HepG2 (cell line): ENCODE data around the gene BCAS3. TPM values are rescaled to one million over a fixed set of nuclear protein-coding genes. Genes with fewer than 3 reads are reported as not detected.

Experiments used
- ATM ChIP-seq: fragments of 450-650 bp; IDR thresholded peaks from 2 replicates; pipeline ENCODE4 v1.7.1; 2017; ENCODE audit warnings: mild to moderate bottlenecking, borderline replicate concordance
- CCAR2 ChIP-seq: fragments of 200-400 bp; formaldehyde crosslinking; optimal IDR thresholded peaks from 2 replicates; pipeline ENCODE3; 2018; ENCODE audit warnings: low read depth, mild to moderate bottlenecking, low read length, moderate library complexity
- GATAD2A ChIP-seq: IDR thresholded peaks from 2 replicates; pipeline ENCODE4 v1.6.1; 2016
- GTF3A ChIP-seq: sonication (generic); formaldehyde crosslinking; conservative IDR thresholded peaks from 2 replicates; pipeline ENCODE4 v1.4.0; 2020; ENCODE audit warnings: mild to moderate bottlenecking, missing genetic modification reagents
- HDAC6 ChIP-seq: fragments of 200-600 bp; sonication (generic); IDR thresholded peaks from 2 replicates; pipeline ENCODE4 v1.7.0; 2017; ENCODE audit warnings: mild to moderate bottlenecking, antibody characterized with exemption, low read length, low read depth
- LCORL ChIP-seq, 2 experiments: fragments of 450-650 bp in 1 of 2; sonication (generic) in 1 of 2; formaldehyde crosslinking in 1 of 2; IDR thresholded peaks; 2 replicates each; pipeline versions ENCODE4 v1.5.0 to v1.6.1; 2017 to 2020; ENCODE audit warnings: antibody characterized with exemption in 1 of 2, missing genetic modification reagents in 1 of 2
- NAIF1 ChIP-seq: sonication (generic); formaldehyde crosslinking; IDR thresholded peaks from 2 replicates; pipeline ENCODE4 v1.5.0; 2020; ENCODE audit warnings: mild to moderate bottlenecking, missing genetic modification reagents, borderline replicate concordance
- PHF20 ChIP-seq: sonication (generic); formaldehyde crosslinking; IDR thresholded peaks from 2 replicates; pipeline ENCODE4 v1.5.0; 2020; ENCODE audit warnings: mild to moderate bottlenecking, missing genetic modification reagents
- POGZ ChIP-seq: sonication (generic); formaldehyde crosslinking; IDR thresholded peaks from 2 replicates; pipeline ENCODE4 v1.4.0; 2020; ENCODE audit warnings: mild to moderate bottlenecking, missing genetic modification reagents
- RARG ChIP-seq: sonication (generic); formaldehyde crosslinking; IDR thresholded peaks from 2 replicates; pipeline ENCODE4 v1.4.0; 2020; ENCODE audit warnings: low read depth, mild to moderate bottlenecking, missing genetic modification reagents
- SMAD1 ChIP-seq: sonication (generic); formaldehyde crosslinking; IDR thresholded peaks from 2 replicates; pipeline ENCODE4 v1.4.0; 2020; ENCODE audit warnings: missing genetic modification reagents, low read depth, mild to moderate bottlenecking, borderline replicate concordance
- ZBTB37 ChIP-seq: sonication (generic); formaldehyde crosslinking; IDR thresholded peaks from 2 replicates; pipeline ENCODE4 v1.4.0; 2020; ENCODE audit warnings: mild to moderate bottlenecking, missing genetic modification reagents
- ZHX2 ChIP-seq, 2 experiments: sonication (generic) in 1 of 2; formaldehyde crosslinking in 1 of 2; IDR thresholded peaks; 2 replicates each; pipeline versions ENCODE4 v1.6.1 to v1.9.0; 2014 to 2022; ENCODE audit warnings: antibody characterized with exemption in 1 of 2, borderline replicate concordance in 1 of 2, inconsistent platforms in 1 of 2, low read depth in 1 of 2, missing genetic modification reagents in 1 of 2
- ZNF296 ChIP-seq: sonication (generic); formaldehyde crosslinking; conservative IDR thresholded peaks from 2 replicates; pipeline ENCODE4 v1.5.0; 2020; ENCODE audit warnings: mild to moderate bottlenecking, missing genetic modification reagents
- ZNF326 ChIP-seq: sonication (generic); formaldehyde crosslinking; IDR thresholded peaks from 2 replicates; pipeline ENCODE4 v1.4.0; 2020; ENCODE audit warnings: missing genetic modification reagents, borderline replicate concordance
- ZNF350 ChIP-seq: sonication (generic); formaldehyde crosslinking; IDR thresholded peaks from 2 replicates; pipeline ENCODE4 v1.4.0; 2020; ENCODE audit warnings: mild to moderate bottlenecking, low read depth, missing genetic modification reagents, borderline replicate concordance
- ZNF501 ChIP-seq: sonication (generic); formaldehyde crosslinking; IDR thresholded peaks from 2 replicates; pipeline ENCODE4 v1.5.1; 2020; ENCODE audit warnings: mild to moderate bottlenecking, moderate library complexity, missing genetic modification reagents
- ZNF614 ChIP-seq: IDR thresholded peaks from 2 replicates; pipeline ENCODE4 v1.6.1; 2018; ENCODE audit warnings: missing biosample characterization, missing genetic modification reagents, inconsistent platforms, borderline replicate concordance
- ZNF792 ChIP-seq: IDR thresholded peaks from 2 replicates; pipeline ENCODE4 v1.6.1; 2016
- ZNF800 ChIP-seq: sonication (generic); formaldehyde crosslinking; IDR thresholded peaks from 2 replicates; pipeline ENCODE4 v1.4.0; 2020; ENCODE audit warnings: missing genetic modification reagents
- polyA plus RNA-seq, 8 experiments: library from polyadenylated mRNA; depleted of rRNA in 3 of 8; stranded (reverse) in 7 of 8; unstranded in 1 of 8; fragments of >200 nt; fragmentation: Illumina TruSeq in 4 of 8; extraction: Trizol in 4 of 8; gene quantifications; 2 replicates each; pipeline versions ENCODE4 v1.2.1 to v1.2.3, GENCODE V29; 2011 to 2016; ENCODE audit warnings: low read depth in 4 of 8, missing spikeins in 1 of 8, mixed read lengths in 1 of 8; ENCODE audit not compliant: insufficient read depth in 1 of 8
- total RNA-seq, 5 experiments: library from RNA; depleted of rRNA; stranded (reverse); fragments of >200 nt; fragmentation: Illumina TruSeq; extraction: Trizol; gene quantifications; 2 replicates each; pipeline ENCODE4 v1.2.3, GENCODE V29; 2016; ENCODE audit warnings: low read depth in 1 of 5

The BCAS3 gene
- total and polyA plus RNA-seq, 2 of the 13 experiments (the other 11 are each of a cell fraction or from before 2014, with no cell fraction given), result 10.7 to 11.2 TPM

GRCh38 chr17:60677308-60678117 is at the start of gene BCAS3 (continued):
- TF ChIP-seq ZBTB37 (CRISPR knock-in tag) (0 out of 2 replicates have a peak, but pooled peaks have one; percentile 46), HDAC6 (no peak), ZNF350 (peak; percentile 89), CCAR2 (no peak), ZHX2 (IDR thresholded peaks at IDR 0.05; ENCODE audit: low read depth) (no peak), ZHX2 (CRISPR knock-in tag; IDR thresholded peaks at IDR 0.05; ENCODE audit: borderline replicate concordance) (no peak), ZNF614 (CRISPR knock-in tag) (peak; percentile 12; the same call in 1 of the 2 replicates), RARG (CRISPR knock-in tag) (peak; percentile 57; the same call in 1 of the 2 replicates), ATM (no peak), ZNF800 (CRISPR knock-in tag) (peak; percentile 77), GTF3A (peak; percentile 87; the same call in 1 of the 2 replicates), LCORL (IDR thresholded peaks at IDR 0.05) (no peak), LCORL (CRISPR knock-in tag; IDR thresholded peaks at IDR 0.05) (no peak; the same call in 1 of the 2 replicates), GATAD2A (peak; percentile 29), SMAD1 (CRISPR knock-in tag) (0 out of 2 replicates have a peak, but pooled peaks have one; percentile 13), ZNF296 (CRISPR knock-in tag) (no peak), ZNF326 (CRISPR knock-in tag) (no peak), ZNF501 (CRISPR knock-in tag) (peak; percentile 96), PHF20 (peak; percentile 84), POGZ (CRISPR knock-in tag) (peak; percentile 77), ZNF792 (CRISPR knock-in tag) (peak; percentile 56), NAIF1 (peak; percentile 57; the same call in 1 of the 2 replicates)
